IMR-90 (cell line): ENCODE data around the gene SH2B3.

ENCODE experiments used
- BHLHE40 ChIP-seq: fragments of 150-350 bp; IDR thresholded peaks from 2 replicates; pipeline ENCODE4 v1.6.1; 2016; ENCODE audit warnings: mild to moderate bottlenecking, low read depth, low read length
- CEBPB ChIP-seq: IDR thresholded peaks from 2 replicates; pipeline ENCODE4 v1.6.1; 2012; ENCODE audit warnings: low read depth, low read length, improper control_type of control experiment
- CHD1 ChIP-seq: IDR thresholded peaks from 2 replicates; pipeline ENCODE4 v1.6.1; 2012; ENCODE audit warnings: low read depth, low read length, improper control_type of control experiment
- FOS ChIP-seq: fragments of 150-350 bp; IDR thresholded peaks from 2 replicates; pipeline ENCODE4 v1.6.1; 2016; ENCODE audit warnings: low read depth, low read length
- MAFK ChIP-seq: IDR thresholded peaks from 2 replicates; pipeline ENCODE4 v1.6.1; 2012; ENCODE audit warnings: low read depth, low read length, improper control_type of control experiment
- MAZ ChIP-seq: IDR thresholded peaks from 2 replicates; pipeline ENCODE4 v1.6.1; 2012; ENCODE audit warnings: low read depth, mild to moderate bottlenecking, low read length, improper control_type of control experiment, moderate library complexity, borderline replicate concordance
- MXI1 ChIP-seq: IDR thresholded peaks from 2 replicates; pipeline ENCODE4 v1.6.1; 2012; ENCODE audit warnings: low read depth, mild to moderate bottlenecking, low read length, moderate library complexity, borderline replicate concordance
- POLR2A ChIP-seq: IDR thresholded peaks from 2 replicates; pipeline ENCODE4 v1.6.1; 2012; ENCODE audit warnings: mild to moderate bottlenecking, low read depth, low read length
- RAD21 ChIP-seq: IDR thresholded peaks from 2 replicates; pipeline ENCODE4 v1.6.1; 2012; ENCODE audit warnings: low read length, improper control_type of control experiment
- RCOR1 ChIP-seq: IDR thresholded peaks from 2 replicates; pipeline ENCODE4 v1.6.1; 2012; ENCODE audit warnings: mild to moderate bottlenecking, low read length, improper control_type of control experiment; ENCODE audit not compliant: insufficient replicate concordance
- RFX5 ChIP-seq: IDR thresholded peaks from 2 replicates; pipeline ENCODE4 v1.8.0; 2012; ENCODE audit warnings: low read depth, mild to moderate bottlenecking, low read length, moderate library complexity
- SMC3 ChIP-seq: fragments of 150-350 bp; IDR thresholded peaks from 2 replicates; pipeline ENCODE4 v1.6.1; 2016; ENCODE audit warnings: low read depth, mild to moderate bottlenecking, antibody characterized with exemption, low read length, moderate library complexity
- TF ChIP-seq, protein P1 (sequence below): conservative IDR thresholded peaks from 2 replicates; pipeline ENCODE4 v1.5.1; 2012; ENCODE audit warnings: mild to moderate bottlenecking, low read depth, low read length, improper control_type of control experiment
- TF ChIP-seq, protein P2 (sequence below): fragments of 150-350 bp; IDR thresholded peaks from 2 replicates; pipeline ENCODE4 v1.6.1; 2017; ENCODE audit warnings: mild to moderate bottlenecking, antibody characterized with exemption, low read length, low read depth

DNA sequence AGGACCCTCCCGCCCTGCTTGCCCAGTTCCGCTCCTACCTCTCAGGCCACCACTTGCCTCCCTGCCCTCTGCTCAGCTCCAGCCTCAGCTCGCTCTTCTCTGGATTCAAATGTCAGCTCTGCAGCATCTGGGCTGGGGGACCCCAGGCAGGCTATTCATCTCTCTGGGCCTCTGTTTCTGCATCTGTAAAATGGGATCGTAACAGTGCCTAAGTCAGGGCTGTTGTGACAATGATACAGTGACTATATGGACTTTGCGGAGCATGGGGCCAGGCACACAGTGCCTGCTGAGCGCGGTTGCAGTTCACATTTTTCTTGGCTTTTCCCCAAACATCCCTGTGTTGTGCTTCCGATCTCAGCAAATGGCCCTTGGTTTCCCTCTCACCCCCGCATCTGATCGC lies 39.6 kb upstream of the SH2B3 start:
- TF ChIP-seq, protein P1, sequence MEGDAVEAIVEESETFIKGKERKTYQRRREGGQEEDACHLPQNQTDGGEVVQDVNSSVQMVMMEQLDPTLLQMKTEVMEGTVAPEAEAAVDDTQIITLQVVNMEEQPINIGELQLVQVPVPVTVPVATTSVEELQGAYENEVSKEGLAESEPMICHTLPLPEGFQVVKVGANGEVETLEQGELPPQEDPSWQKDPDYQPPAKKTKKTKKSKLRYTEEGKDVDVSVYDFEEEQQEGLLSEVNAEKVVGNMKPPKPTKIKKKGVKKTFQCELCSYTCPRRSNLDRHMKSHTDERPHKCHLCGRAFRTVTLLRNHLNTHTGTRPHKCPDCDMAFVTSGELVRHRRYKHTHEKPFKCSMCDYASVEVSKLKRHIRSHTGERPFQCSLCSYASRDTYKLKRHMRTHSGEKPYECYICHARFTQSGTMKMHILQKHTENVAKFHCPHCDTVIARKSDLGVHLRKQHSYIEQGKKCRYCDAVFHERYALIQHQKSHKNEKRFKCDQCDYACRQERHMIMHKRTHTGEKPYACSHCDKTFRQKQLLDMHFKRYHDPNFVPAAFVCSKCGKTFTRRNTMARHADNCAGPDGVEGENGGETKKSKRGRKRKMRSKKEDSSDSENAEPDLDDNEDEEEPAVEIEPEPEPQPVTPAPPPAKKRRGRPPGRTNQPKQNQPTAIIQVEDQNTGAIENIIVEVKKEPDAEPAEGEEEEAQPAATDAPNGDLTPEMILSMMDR, result no peak
- TF ChIP-seq RCOR1, result no peak
- no peak for TF ChIP-seq MXI1
- TF ChIP-seq BHLHE40, result no peak
- TF ChIP-seq RAD21, result no peak
- no peak for TF ChIP-seq CHD1
- no peak for TF ChIP-seq POLR2A
- no peak for TF ChIP-seq CEBPB
- TF ChIP-seq, protein P2, sequence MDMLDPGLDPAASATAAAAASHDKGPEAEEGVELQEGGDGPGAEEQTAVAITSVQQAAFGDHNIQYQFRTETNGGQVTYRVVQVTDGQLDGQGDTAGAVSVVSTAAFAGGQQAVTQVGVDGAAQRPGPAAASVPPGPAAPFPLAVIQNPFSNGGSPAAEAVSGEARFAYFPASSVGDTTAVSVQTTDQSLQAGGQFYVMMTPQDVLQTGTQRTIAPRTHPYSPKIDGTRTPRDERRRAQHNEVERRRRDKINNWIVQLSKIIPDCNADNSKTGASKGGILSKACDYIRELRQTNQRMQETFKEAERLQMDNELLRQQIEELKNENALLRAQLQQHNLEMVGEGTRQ, result no peak
- no peak for TF ChIP-seq SMC3
- no peak for TF ChIP-seq FOS
- no peak for TF ChIP-seq MAFK
- TF ChIP-seq RFX5, result no peak
- TF ChIP-seq MAZ, result no peak
